ENCODE measurements around the gene IGSF5. TPM values are rescaled to one million over a fixed set of nuclear protein-coding genes. Genes with fewer than 3 reads are reported as not detected.

IGSF5 gene
- total and polyA plus RNA-seq, 9 of the 15 experiments (the other 6 are each of a cell fraction or from before 2014, with no cell fraction given) = not detected

DNA sequence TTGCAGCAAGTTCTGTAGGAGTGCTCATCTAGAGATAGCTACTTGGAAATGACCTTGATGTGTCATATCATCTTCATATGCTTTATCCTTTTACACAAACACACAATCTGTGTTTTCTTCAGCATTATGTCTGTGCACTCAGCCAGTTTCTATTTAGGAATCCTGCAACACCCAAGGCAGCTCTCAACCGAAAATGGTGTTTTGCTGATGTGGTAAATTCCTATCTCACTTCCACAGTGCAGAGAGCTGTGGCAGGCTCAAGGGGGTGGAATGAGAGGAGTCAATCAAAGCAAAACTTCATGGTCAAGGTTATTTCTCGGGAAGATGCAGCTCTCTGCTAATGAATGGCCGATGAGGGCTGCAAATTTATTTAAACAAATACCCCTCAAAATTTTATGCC lies 59.3 kb downstream of the IGSF5 start (continued):
- TF ChIP-seq, protein P1, sequence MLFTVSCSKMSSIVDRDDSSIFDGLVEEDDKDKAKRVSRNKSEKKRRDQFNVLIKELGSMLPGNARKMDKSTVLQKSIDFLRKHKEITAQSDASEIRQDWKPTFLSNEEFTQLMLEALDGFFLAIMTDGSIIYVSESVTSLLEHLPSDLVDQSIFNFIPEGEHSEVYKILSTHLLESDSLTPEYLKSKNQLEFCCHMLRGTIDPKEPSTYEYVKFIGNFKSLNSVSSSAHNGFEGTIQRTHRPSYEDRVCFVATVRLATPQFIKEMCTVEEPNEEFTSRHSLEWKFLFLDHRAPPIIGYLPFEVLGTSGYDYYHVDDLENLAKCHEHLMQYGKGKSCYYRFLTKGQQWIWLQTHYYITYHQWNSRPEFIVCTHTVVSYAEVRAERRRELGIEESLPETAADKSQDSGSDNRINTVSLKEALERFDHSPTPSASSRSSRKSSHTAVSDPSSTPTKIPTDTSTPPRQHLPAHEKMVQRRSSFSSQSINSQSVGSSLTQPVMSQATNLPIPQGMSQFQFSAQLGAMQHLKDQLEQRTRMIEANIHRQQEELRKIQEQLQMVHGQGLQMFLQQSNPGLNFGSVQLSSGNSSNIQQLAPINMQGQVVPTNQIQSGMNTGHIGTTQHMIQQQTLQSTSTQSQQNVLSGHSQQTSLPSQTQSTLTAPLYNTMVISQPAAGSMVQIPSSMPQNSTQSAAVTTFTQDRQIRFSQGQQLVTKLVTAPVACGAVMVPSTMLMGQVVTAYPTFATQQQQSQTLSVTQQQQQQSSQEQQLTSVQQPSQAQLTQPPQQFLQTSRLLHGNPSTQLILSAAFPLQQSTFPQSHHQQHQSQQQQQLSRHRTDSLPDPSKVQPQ (CRISPR knock-in tag; IDR thresholded peaks at IDR 0.05; ENCODE audit: borderline replicate concordance) = no peak

DNA sequence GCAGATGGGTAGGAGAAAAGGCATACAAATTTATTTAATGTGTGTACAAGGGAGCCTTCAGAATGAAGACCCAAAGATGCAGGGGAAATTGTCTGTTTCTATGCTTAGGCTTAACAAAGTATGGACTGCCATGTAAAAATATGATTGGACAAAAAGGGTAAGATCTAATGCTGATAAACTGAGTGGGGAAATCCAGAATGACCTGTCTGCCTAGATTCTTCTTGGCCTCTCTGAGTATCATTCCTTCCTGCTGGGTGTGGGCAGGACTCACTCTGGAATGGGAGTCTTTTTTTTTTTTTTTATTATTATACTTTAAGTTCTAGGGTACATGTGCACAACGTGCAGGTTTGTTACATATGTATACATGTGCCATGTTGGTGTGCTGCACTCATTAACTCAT lies 61.0 kb downstream of the IGSF5 start:
- ChIA-PET CTCF (ENCODE audit: low intra/inter-chr PET ratio) (no interaction called here), POLR2A (no interaction called here)
- H3K79me2 ChIP-seq (ENCODE audit: control insufficient read depth, insufficient read depth, low read length) = no peaks in the 10 kb centered on the region
- no peak for ATAC-seq
- H3K27ac ChIP-seq (ENCODE audit: extremely low read depth, low read depth, low read length) = no peak overlapping the region
- in situ Hi-C loops (cut with MboI) = no loop called here
- H4K20me1 ChIP-seq (replicated peaks; ENCODE audit: control insufficient read depth, insufficient read depth, low read length) = no peaks in the 10 kb centered on the region
- no peaks in the 10 kb centered on the region for H3K4me1 ChIP-seq (replicated peaks in 1 of 2; ENCODE audit: control insufficient read depth in 2 of 2, insufficient read depth in 2 of 2, low read length in 2 of 2)
- no peak for FAIRE-seq
- no peaks in the 10 kb centered on the region for H3K9me3 ChIP-seq (replicated peaks; ENCODE audit: control insufficient read depth, insufficient read depth, low read depth, low read length)
- no CpG with 5 or more reads among the region's 1 CpG for WGBS (ENCODE audit: insufficient coverage, low coverage, missing lambda C conversion rate)
- no peaks in the 10 kb centered on the region for H3K9me1 ChIP-seq (ENCODE audit: control insufficient read depth, insufficient read depth, low read length)
- no peak overlapping the region for H3K9ac ChIP-seq (ENCODE audit: insufficient read depth in 1 of 2, low read depth in 2 of 2, low read length in 2 of 2)
- no peak for DNase-seq (ENCODE audit: extremely low read depth in 1 of 4, low spot score in 3 of 4)
- intact Hi-C loops (cut with micrococcal nuclease) = no loop called here
- no peak for TF ChIP-seq CBX1 (IDR thresholded peaks at IDR 0.05; ENCODE audit: low read depth)
- TF ChIP-seq, protein P2, sequence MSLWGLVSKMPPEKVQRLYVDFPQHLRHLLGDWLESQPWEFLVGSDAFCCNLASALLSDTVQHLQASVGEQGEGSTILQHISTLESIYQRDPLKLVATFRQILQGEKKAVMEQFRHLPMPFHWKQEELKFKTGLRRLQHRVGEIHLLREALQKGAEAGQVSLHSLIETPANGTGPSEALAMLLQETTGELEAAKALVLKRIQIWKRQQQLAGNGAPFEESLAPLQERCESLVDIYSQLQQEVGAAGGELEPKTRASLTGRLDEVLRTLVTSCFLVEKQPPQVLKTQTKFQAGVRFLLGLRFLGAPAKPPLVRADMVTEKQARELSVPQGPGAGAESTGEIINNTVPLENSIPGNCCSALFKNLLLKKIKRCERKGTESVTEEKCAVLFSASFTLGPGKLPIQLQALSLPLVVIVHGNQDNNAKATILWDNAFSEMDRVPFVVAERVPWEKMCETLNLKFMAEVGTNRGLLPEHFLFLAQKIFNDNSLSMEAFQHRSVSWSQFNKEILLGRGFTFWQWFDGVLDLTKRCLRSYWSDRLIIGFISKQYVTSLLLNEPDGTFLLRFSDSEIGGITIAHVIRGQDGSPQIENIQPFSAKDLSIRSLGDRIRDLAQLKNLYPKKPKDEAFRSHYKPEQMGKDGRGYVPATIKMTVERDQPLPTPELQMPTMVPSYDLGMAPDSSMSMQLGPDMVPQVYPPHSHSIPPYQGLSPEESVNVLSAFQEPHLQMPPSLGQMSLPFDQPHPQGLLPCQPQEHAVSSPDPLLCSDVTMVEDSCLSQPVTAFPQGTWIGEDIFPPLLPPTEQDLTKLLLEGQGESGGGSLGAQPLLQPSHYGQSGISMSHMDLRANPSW (CRISPR knock-in tag; IDR thresholded peaks at IDR 0.05) = no peak
- TF ChIP-seq, protein P3, sequence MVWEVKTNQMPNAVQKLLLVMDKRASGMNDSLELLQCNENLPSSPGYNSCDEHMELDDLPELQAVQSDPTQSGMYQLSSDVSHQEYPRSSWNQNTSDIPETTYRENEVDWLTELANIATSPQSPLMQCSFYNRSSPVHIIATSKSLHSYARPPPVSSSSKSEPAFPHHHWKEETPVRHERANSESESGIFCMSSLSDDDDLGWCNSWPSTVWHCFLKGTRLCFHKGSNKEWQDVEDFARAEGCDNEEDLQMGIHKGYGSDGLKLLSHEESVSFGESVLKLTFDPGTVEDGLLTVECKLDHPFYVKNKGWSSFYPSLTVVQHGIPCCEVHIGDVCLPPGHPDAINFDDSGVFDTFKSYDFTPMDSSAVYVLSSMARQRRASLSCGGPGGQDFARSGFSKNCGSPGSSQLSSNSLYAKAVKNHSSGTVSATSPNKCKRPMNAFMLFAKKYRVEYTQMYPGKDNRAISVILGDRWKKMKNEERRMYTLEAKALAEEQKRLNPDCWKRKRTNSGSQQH (CRISPR knock-in tag; IDR thresholded peaks at IDR 0.05) = no peak
- TF ChIP-seq, protein P4, sequence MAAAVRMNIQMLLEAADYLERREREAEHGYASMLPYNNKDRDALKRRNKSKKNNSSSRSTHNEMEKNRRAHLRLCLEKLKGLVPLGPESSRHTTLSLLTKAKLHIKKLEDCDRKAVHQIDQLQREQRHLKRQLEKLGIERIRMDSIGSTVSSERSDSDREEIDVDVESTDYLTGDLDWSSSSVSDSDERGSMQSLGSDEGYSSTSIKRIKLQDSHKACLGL (CRISPR knock-in tag; IDR thresholded peaks at IDR 0.05; ENCODE audit: borderline replicate concordance, poor library complexity, severe bottlenecking) = no peak
- H3K27me3 ChIP-seq (ENCODE audit: control insufficient read depth in 2 of 2, insufficient read depth in 2 of 2, low read length in 2 of 2) = no peaks in the 10 kb centered on the region
- no TSS peak for BruUV-seq (replicated peaks)
- no peaks in the 10 kb centered on the region for H3K36me3 ChIP-seq (ENCODE audit: control insufficient read depth, insufficient read depth, low read length)
- H2AFZ ChIP-seq (ENCODE audit: low read depth, low read length) = no peak overlapping the region
- H3K4me3 ChIP-seq = no peak overlapping the region
- H3K4me2 ChIP-seq (ENCODE audit: insufficient read depth, low read length) = no peak overlapping the region
